ENCODE measurements around the gene TATDN2. TPM values are rescaled to one million over a fixed set of nuclear protein-coding genes. Genes with fewer than 3 reads are reported as not detected.

TATDN2 gene
- total RNA-seq, 1 donor, result 20.8 TPM

- TF ChIP-seq, protein P1, sequence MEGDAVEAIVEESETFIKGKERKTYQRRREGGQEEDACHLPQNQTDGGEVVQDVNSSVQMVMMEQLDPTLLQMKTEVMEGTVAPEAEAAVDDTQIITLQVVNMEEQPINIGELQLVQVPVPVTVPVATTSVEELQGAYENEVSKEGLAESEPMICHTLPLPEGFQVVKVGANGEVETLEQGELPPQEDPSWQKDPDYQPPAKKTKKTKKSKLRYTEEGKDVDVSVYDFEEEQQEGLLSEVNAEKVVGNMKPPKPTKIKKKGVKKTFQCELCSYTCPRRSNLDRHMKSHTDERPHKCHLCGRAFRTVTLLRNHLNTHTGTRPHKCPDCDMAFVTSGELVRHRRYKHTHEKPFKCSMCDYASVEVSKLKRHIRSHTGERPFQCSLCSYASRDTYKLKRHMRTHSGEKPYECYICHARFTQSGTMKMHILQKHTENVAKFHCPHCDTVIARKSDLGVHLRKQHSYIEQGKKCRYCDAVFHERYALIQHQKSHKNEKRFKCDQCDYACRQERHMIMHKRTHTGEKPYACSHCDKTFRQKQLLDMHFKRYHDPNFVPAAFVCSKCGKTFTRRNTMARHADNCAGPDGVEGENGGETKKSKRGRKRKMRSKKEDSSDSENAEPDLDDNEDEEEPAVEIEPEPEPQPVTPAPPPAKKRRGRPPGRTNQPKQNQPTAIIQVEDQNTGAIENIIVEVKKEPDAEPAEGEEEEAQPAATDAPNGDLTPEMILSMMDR (IDR thresholded peaks at IDR 0.05; ENCODE audit: insufficient read depth, low read length), result no peak
- no peak overlapping the region for H3K4me3 ChIP-seq (ENCODE audit: low read depth, low read length)
- DNase-seq (ENCODE audit: low read depth), result no peak
Measured at GRCh38 chr3:10228248-10228950, 19.9 kb upstream of the TATDN2 start.

DNA sequence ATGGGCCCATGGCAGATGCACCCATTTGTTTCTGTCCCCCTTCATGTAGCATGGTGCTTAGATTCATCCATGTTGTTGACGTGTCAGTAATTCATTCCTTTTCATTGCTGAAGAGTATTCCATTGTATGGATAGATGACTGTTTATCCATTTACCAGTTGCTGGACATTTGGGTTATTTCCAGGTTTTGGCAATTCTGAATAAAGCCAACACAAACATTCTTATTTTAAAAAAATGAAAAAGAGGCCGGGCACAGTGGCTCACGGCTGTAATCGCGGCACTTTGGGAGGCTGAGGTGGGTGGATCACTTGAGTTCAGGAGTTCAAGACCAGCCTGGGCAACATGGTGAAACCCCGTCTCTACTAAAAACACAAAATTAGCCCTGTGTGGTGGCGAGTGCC is 18.7 kb upstream of the TATDN2 start:
- no peak overlapping the region for H3K4me3 ChIP-seq (ENCODE audit: low read depth, low read length)
- TF ChIP-seq, protein P1 (IDR thresholded peaks at IDR 0.05; ENCODE audit: insufficient read depth, low read length), result no peak

GRCh38 chr3:10232137-10232536 is 16.1 kb upstream of the TATDN2 start:
- TF ChIP-seq, protein P1 (IDR thresholded peaks at IDR 0.05; ENCODE audit: insufficient read depth, low read length), result no peak
- H3K4me3 ChIP-seq (ENCODE audit: low read depth, low read length), result no peak overlapping the region
- no peak for DNase-seq (ENCODE audit: low read depth)

More for the DNA sequence above, 18.7 kb upstream of the TATDN2 start:
- DNase-seq (ENCODE audit: low read depth), result no peak

DNA sequence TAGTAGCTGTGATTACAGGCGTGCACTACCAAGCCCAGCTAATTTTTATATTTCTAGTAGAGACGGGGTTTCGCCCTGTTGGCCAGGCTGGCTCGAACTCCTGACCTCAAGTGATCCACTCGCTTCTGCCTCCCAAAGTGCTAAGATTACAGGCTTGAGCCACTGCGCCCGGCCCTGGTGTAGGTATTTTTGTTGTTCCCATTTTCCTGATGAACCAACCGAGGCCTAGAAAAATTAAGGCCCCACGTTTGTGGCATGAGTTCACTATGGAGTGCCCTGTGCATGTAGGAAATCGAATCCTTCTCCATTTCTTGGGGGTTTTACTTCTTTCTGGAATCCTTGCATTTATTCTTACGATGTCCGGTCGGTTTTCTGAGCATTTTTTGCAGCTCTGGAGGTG is 14.3 kb upstream of the TATDN2 start:
- TF ChIP-seq, protein P1 (IDR thresholded peaks at IDR 0.05; ENCODE audit: insufficient read depth, low read length), result no peak

DNA sequence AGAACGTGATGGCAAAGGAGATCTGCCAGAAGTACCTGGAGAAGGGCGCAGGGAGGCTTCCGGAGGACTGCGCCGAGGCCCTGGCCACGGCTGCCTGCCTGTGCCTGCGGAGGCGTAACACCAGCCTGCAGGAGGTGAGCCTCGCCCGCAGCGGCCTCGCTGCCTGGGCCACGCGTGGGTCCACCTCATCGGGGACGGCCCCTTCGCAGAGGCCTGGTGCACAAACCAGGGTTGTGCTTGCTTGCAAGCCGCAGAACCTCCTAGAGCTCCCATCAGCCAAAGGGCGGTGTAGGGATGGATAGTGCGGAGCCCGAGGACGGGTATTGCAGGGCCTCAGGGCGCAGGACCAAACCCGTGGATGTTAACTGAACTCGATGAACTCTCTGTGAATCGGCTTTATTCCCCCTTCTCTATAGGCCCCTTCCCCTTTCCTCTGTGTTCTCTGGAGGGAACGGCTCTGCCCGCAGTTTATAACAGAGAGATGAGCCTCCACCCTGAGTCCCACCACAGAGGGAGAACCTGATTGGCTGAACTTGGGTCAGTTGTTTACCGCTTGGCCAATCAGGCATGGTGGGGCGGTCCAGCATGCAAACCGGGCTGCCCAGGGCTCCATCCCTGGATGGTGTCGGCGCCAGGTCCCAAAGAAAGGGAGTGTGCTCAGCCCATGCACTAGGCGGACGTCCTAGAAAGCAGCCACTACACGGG is 13.6 kb upstream of the TATDN2 start:
- DNase-seq (ENCODE audit: low read depth), result no peak
- TF ChIP-seq, protein P1 (IDR thresholded peaks at IDR 0.05; ENCODE audit: insufficient read depth, low read length), result no peak
- no peak overlapping the region for H3K4me3 ChIP-seq (ENCODE audit: low read depth, low read length)

More for the DNA sequence above, 14.3 kb upstream of the TATDN2 start:
- no peak overlapping the region for H3K4me3 ChIP-seq (ENCODE audit: low read depth, low read length)
- DNase-seq (ENCODE audit: low read depth), result no peak

DNA sequence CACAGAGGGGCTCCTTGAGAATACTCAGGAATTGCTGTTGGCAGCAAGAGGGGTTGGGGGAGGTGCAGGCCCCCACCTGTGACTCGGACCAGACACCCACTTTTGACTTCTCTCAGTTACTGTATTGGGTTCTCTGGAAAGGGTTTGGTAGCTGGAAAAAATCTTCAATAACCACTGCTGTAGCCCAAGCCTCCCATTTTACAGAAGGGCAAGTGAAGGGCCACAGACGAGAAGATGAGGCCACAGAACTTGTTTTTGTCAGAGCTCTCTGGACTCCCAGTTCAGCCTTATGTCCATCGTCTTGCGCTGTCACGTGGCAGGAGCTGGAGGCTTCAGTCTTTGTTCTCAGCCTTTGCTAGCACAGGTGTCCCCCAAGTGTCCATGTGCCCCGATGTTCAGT is 12.7 kb upstream of the TATDN2 start:
- no peak for DNase-seq (ENCODE audit: low read depth)
- TF ChIP-seq, protein P1 (IDR thresholded peaks at IDR 0.05; ENCODE audit: insufficient read depth, low read length), result no peak
- H3K4me3 ChIP-seq (ENCODE audit: low read depth, low read length), result no peak overlapping the region
